Fibroblast of skin of abdomen (primary cell): ENCODE measurements around the gene PPP1R1A.

Experiments used
- DNase-seq: peaks from one replicate; pipeline ENCODE4 v3.0.0-alpha.2; 2013

PPP1R1A gene

DNA sequence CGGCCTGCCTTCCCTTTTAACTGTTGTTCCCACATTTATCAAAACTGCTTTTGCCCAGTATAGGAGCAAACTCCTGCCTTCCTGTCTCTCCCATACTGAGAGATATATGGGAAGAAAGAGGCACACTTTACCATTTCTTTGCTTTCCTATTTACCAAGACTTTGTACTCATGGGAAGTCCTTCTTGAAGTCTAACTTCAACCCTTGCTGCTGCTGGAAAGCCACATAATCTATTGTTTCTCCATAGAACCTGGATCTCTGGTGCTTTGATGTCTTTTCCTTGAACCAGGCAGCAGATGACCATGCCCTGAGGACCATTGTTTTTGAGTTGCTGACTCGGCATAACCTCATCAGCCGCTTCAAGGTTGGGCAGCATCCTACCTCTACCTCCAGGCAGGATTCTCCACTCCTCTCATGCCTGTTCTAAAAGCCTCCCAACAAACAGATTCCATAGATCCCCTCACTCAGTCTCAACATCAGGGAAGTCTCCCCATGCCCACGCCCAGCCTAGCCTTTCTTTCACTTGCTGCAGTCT is 18.4 kb downstream of the PPP1R1A start:
- no peak for DNase-seq

- DNase-seq: no peak
These were observed 19.4 kb downstream of the PPP1R1A start for GRCh38 chr12:54569072-54569471.

GRCh38 chr12:54566792-54567191 is 21.7 kb downstream of the PPP1R1A start:
- DNase-seq: no peak

DNA sequence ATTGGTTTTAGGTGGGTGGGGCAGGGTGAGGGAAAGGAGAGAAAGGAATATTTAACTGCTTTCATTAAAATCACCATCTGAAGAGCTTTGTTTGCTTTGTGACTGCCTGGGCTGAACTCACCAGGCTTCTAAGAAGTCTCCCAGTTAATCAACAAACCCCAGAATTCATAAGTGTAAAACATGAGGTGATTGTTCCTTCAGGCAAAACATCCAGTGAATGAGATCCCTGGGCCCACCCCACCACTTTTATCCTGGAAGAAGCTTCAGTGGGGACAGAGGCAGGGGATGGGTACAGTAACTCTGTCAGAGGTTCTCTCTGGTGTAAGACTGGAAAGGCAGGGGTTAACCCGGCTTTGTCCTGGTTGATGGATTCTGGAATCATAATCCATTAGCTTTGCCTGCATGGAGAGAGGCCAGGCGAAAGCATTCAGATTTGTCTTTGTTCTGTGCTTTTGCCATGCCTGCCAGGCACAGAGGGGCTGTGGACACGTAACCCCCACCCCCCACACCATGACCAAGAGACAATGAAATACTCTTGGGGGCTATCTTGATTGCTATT is 22.4 kb downstream of the PPP1R1A start:
- no peak for DNase-seq

DNA sequence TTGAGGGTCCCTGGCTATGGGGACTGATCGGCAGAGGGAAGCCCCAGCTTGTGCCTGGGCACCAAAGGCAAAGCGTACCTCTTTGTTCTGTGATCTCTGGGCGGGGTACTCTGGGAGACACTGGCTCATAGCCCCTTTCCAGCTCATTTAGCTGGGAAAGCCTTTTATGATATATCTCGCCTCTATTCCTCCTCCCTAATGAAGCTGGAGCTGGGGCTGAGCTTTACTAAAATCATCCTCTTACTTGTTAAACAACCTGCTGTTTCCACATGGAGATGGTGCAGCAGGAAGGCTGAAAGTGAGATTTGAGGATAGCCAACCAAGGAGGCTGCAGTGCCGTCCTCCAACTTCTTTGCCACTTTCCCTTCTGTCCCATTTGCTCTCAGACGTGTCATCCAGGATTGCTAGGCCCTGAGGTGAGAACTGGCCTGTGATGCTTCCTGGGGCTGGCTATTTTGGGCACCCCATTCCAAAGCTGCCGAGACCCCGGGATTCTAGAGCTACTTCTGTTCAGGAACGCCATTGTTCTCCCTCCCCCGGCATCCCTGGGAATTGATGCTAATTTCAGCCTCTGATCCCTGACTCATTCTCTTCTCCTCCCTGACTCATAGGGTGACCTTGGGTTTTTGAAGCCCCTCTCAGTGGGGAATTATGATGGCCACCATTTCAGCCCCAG is 23.0 kb downstream of the PPP1R1A start:
- no peak for DNase-seq

GRCh38 chr12:54564768-54565167 is 23.7 kb downstream of the PPP1R1A start:
- DNase-seq: no peak

DNA sequence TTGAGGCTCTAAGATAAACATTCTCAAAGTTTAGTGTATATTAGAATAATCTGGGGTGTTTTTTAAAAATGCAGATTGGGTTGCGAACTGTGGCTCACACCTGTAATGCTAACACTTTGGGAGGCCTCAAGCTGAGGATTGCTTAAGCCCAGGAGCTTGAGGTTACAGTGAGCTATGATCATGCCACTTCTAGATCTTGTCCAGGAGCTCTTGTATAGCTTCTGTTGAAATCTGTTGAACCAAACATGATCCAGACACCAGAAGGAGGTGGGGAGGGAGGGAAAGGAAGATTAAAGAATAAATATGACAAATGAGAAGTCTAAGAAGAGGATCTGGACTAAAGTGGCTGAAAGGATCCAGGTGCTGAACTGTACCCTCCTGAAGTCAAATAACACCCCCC is 24.7 kb downstream of the PPP1R1A start:
- no peak for DNase-seq

DNA sequence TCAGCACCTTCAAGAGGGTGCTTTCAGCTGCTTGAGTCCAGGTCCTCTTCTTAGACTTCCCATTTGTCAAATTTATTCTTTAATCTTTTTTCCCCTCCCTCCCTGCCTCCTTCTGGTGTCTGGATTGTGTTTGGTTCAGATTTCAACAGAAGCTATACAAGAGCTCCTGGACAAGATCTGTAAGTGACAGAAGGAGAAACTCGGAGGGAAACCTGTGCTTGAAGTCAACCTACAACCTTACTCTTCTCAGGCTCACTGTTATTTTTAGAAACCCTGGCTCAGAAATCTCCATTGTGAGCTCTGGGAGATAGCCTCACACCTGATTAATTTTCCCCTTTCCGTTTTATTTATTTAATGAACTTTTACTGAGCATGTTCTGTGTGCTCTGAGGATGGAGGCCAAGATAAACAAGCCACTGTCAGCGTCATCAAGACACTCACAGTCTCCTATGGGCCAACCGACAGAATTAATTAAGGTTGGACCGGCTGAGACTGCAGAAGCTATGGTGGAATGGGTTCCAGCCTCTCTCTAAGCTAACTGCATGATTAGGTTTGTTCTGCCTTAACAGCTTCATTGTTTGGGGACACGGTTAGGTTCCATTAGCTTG is 25.6 kb downstream of the PPP1R1A start:
- no peak for DNase-seq

DNA sequence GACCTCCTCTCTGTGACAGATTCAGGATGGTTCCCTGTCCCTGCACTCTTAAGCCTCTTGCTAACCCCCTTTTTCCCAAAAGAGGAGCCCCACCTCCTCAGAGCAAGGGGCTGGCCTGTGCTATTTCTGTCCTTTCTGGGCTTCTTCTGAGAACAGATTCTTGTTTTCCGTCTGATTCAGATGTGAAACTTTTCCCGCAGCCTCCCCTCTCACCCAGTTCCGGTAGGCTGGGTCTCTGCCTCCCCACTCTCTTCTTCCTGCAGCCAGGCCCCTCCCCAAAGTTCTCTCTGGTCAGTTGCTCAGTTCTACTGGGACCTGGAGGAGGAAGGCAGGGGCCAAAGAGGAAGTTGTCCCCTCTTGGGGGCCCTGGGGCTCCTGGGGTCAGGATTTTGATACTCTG is 27.3 kb downstream of the PPP1R1A start:
- no peak for DNase-seq

DNA sequence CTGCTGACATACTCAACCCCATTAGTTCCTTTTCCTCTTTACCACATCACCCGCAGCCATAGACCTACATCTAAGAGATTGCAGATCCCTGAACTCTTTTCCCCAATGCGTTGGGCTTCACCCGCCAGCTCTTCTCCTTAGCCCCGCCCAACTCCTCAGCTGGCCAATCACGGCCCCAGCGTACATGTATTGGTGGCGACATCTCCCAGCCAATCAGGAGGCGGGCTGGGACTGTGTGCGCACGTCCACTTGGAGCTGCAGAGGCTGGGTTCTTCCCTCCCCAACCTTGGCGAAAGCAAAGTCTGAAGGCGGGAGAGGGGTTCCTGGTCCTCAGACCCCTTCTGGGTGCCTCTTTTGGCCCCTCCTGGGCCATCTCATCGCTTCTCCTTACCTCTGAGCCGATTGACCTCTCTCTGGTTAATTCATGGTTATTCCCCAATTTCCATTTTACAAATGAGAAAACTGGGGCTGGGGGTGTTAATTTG is 28.0 kb downstream of the PPP1R1A start:
- DNase-seq: peak; percentile 83

- no peak for DNase-seq
These were observed 29.7 kb downstream of the PPP1R1A start for GRCh38 chr12:54558759-54559158.

- DNase-seq: no peak
These were observed 30.1 kb downstream of the PPP1R1A start for GRCh38 chr12:54558311-54558710.

DNA sequence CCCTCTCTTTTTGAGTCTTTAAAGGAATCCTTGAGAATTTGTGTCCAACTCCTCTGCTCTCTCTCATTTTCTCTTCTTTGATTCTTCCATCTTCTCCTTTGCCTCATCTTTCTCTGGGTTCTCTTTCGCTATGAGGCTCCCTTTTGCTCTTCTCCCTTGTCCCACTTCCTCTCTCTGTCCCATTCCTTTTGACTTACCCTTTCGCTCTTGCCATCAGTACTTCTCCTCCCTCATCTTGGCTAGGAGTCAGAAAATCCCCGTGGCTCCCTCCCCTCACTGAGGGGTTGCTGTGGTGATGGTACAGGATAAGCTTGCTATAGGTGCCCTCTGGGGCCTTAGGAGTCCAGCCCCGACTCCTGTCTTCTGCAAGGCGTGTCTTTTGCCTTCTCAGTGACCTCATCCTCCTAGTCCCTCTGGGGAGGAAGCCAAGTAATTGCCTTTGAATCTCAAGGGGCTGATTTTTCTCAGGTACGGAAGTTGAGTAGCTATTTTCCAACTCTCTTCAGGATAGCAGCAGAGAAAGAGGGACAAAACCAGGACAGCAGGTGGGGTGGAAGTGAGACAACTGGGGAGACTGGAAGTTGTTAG is 32.7 kb downstream of the PPP1R1A start:
- DNase-seq: no peak

- DNase-seq: peak; percentile 21
These were observed 38.5 kb downstream of the PPP1R1A start for GRCh38 chr12:54549774-54550451.

DNA sequence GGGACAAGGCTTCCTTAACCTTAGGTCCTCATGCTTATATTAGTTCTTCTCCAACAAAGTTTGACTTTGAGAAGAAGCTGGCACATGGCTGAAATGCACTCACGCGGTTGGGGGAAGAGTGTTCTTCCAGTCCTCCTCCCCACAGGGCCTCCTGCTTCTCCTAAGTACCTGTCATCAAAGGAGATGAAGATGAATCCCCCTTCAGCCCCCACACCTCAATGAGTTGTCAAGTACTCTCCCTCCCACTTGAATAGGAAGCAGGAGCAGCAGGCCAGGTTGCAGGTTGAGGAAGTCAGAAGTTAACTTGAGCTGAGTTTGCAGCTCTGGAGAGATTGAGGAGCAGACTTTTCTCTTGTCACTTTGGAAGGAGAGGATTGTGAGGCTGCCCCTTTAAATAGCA is 41.9 kb downstream of the PPP1R1A start:
- no peak for DNase-seq

DNA sequence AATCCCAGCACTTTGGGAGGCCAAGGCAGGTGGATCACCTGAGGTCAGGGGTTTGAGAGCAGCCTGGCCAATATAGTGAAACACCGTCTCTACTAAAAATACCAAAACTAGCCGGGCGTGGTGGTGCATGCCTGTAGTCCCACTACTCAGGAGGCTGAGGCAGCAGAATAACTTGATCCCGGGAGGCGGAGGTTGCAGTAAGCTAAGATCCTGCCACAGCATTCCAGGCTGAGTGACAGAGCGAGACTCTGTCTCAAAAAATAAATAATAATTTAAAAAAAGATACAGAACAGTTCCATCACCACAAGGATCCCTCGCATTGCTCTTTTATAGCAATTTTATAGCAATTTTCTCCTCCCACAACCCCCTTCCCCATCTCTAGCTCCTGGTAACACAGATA is 43.7 kb downstream of the PPP1R1A start:
- no peak for DNase-seq

DNA sequence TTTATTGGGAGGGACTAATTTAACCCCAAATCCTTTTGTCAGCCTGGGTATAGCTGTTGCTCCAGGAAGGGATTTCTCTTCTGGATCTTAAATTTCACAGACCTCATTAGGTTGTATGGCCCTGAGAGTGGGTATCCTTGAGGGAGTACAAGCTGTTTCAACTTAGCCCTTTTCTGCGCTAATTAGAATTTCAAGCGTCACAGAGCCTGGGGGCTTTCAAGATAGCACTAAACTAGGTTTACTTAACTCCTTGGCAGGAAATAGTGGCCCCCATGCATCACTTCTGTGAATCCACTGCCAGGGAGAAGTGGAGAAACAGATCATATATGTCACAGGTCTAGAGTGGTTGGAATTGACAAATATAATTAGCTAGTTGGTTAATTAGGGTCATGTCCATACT is 44.9 kb downstream of the PPP1R1A start:
- no peak for DNase-seq

- no peak for DNase-seq
These were observed 46.6 kb downstream of the PPP1R1A start for GRCh38 chr12:54541751-54542290.

- no peak for DNase-seq
These were observed 50.2 kb downstream of the PPP1R1A start for GRCh38 chr12:54538136-54538700.

DNA sequence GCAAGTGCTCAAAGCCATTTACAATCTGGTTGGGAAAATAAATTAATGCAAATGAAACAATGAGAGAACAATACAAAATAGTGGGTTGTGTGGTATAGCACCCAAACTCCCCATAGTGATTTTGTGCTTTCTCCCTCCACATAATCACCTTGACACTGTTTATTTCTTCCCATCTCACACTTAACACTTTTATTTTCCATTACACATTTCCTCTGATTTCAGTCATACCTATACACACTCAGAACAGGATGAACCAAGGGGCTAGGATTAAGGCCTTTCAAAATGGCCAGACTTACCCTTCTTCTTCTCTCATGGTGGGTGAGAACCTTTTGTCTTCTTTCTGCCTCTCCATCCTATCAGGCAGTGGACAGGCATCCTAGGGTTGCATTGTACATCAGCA is 53.0 kb downstream of the PPP1R1A start:
- DNase-seq: no peak

DNA sequence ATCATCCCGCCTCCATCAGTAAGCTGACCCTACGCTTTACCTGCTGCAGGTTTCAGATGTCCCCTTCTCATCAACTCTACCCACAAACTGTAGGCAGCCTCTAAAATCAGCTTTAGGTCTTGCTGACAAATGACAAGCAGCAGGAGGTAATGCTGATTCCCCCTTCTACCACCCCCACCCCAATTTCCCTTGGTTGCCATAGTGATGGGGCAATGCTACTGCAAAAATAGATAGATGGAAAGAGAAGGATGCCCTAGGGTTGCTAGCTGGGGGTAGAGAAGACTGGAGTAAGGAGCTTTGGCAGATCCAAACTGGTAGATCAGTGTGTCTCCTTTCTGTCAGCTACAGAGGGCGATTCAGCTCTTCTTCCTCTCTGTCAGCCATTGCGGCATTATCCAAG is 58.9 kb downstream of the PPP1R1A start:
- no peak for DNase-seq
